D721Med (cell line): ENCODE data around the gene CCL24.
"Not testable (repeated sequence)": the region's sequence is repeated elsewhere in the genome, so short reads cannot be mapped to it uniquely, and the experiment has no call there.

Experiments used
- DNase-seq: peaks from one replicate; pipeline ENCODE4 v3.0.0; 2011; ENCODE audit warnings: low spot score; ENCODE audit not compliant: insufficient read length
- FAIRE-seq: peaks from 2 replicates; lab custom pipeline; 2011; peaks lifted over from hg19 to GRCh38; lab: Jason Lieb, UNC
- TF ChIP-seq, protein P1 (sequence below): IDR thresholded peaks from 2 replicates; pipeline ENCODE4 v1.5.1; 2012; ENCODE audit warnings: mild to moderate bottlenecking, control low read depth; ENCODE audit not compliant: insufficient read depth; ENCODE audit errors: missing control alignments

CCL24 gene

DNA sequence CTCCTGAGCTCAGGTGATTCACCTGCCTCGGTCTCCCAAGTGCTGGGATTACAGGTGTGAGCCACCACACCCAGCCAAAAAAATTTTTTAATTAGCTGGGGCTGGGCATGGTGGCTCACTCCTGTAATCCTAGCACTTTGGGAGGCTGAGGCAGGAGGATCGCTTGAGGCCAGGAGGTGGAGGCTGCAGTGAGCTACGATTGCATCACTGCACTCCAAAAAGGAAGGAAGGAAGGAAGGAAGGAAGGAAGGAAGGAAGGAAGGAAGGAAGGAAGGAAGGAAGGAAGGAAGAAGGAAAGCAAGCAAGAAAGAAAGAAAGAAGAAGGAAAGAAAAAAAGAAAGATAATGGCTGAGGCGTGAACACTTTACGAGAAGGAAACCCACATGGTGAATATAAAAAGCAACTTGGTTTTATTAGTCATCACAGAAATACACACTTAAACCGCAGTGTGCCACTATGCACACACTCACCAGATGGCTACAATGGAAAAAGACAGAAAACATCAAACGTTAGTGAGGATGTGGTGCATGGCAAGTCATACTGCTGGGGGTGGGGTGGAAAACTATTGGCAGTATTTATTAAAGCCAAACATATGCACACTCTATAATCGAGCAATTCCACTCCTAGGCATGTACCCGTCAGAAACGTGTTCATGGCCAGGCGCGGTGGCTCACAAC lies 37.2 kb downstream of the CCL24 start:
- DNase-seq (no peak), FAIRE-seq (no peak)
- TF ChIP-seq, protein P1, sequence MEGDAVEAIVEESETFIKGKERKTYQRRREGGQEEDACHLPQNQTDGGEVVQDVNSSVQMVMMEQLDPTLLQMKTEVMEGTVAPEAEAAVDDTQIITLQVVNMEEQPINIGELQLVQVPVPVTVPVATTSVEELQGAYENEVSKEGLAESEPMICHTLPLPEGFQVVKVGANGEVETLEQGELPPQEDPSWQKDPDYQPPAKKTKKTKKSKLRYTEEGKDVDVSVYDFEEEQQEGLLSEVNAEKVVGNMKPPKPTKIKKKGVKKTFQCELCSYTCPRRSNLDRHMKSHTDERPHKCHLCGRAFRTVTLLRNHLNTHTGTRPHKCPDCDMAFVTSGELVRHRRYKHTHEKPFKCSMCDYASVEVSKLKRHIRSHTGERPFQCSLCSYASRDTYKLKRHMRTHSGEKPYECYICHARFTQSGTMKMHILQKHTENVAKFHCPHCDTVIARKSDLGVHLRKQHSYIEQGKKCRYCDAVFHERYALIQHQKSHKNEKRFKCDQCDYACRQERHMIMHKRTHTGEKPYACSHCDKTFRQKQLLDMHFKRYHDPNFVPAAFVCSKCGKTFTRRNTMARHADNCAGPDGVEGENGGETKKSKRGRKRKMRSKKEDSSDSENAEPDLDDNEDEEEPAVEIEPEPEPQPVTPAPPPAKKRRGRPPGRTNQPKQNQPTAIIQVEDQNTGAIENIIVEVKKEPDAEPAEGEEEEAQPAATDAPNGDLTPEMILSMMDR: no peak

DNA sequence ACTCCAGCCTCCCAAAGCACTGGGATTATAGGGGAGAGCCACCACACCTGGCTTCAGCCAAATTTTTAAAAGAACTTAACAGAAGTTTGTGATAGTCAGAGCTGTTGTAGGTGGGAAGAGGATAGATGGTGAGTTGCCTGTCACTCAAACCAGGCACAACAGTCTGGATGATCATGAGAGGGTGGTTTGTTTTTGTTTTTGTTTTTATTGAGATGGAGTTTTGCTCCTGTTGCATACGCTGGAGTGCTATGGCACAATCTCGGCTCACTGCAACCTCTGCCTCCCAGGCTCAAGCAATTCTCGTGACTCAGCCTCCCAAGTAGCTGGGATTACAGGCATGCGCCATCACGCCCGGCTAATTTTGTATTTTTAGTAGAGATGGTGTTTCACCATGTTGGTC lies 39.6 kb downstream of the CCL24 start:
- not testable (repeated sequence) for DNase-seq, FAIRE-seq

DNA sequence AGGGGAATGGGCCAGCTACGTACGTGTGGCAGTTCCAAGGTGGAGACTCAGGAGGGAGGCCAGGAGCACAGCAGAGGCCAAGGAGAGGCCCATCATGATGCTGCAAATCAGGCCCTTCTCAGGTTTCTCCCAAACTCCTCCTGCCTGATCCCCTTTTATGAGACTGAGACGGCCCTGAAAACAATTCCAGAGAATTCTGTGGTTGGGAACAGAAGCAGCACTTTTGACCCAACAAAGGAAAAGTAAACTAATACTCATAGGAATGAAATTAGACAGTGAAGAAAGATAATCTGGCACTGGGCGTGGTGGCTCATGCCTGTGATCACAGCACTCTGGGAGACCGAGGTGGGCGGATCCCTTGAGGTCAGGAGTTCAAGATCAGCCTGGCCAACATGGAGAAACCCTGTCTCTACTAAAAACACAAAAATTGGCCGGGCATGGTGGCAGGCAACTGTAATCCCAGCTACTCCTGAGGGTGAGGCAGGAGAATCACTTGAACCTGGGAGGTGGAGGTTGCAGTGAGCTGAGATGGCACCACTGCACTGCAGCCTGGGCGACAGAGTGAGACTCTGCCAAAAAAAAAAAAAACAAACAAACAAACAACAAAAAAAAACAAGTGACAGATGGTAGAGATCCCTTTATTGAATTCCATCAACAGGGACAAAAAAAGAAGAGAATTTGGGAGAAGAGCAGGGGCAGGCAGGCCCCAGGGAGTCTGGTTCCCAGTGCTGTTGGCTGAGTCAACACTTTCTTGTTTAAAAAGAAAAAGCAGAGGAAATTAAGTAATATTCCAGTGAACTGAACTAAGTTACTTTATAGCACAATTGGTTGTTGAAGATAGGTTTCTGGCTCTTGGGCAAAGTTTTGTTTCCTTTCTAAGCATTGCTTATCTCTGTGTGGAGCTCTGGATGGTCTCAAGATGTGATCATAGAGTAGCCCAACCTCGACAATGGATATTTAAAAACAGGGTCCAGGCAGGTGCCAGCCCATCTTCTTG lies 41.2 kb downstream of the CCL24 start, which contains the start of gene CCL26:
CCL26 (minus strand) TSS at position 131 of the 997 bp plus-strand sequence; CDS start at position 96, 35 bp downstream.
- TF ChIP-seq, protein P1: no peak
- no peak for FAIRE-seq
- no peak for DNase-seq

DNA sequence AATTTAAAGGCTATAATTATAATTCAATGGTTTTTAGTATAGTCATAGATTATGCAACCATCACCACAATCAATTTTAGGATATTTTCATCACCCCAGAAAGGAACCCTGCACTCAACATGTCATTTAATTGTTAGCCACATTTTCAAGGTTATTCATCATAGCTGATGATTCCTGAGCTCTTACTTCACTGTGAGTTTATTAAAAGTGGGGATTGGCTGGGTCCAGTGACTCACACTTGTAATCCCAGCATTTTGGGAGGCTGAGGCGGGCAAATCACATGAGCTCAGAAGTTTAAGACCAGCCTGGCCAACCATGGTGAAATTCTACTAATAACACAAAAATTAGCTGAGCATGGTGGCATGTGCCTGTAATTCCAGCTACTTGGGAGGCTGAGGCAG lies 42.4 kb downstream of the CCL24 start:
- FAIRE-seq: no peak
- TF ChIP-seq, protein P1: no peak
- DNase-seq: no peak

DNA sequence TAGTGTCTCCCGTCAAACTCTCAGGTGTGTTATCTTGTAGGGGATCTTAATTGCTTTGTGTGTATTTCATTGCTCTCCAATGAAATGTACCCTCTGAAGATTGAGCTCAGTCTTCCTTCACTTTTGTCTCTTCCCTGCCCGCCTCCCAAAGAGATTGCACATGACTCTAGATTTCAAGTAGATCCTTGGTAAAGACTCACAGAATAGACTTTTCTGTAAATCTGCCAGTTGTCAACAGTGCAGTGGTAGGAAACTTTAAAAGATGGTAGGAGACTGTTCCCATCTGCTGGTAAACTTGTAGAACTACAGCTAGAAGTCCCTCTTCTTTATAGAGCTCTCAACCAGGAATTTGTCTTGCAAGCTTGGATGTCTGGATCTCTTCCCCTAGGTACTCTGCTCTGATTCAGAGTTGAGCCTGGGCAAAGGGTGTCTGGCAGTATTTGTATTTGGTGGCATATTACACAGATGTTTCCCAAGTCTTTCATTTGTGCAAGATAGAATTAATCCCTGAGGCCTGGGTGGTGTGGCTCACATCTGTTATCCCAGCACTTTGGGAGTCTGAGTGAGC lies 51.2 kb downstream of the CCL24 start:
- TF ChIP-seq, protein P1: peak; percentile 74
- DNase-seq (peak; percentile 83), FAIRE-seq (no peak)

DNA sequence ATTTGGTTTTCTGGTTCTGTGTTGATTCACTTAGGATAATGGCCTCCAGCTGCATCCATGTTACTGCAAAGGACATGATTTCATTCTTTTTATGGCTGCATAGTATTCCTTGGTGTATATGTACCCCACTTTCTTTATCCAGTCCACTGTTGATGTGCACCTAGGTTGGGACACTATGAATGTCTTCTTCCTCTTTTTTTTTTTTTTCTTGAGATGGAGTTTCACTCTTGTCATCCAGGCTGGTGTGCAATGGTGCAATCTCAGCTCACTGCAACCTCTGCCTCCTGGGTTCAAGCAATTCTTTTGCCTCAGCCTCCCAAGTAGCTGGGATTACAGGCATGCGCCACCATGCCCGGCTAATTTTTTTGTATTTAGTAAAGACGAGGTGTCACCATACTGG lies 51.8 kb downstream of the CCL24 start:
- not testable (repeated sequence) for DNase-seq, FAIRE-seq
